ENCODE results near the gene NPTX2.

The NPTX2 gene

GRCh38 chr7:98616381-98617050, 569 bp upstream of the NPTX2 start:
- Histone ChIP-seq H3K27ac (no peak overlapping the region), H3K4me3 (peak overlapping the region in 3 of 7 experiments; percentile 9 to 27 (median 25))

- peak overlapping the region in 6 of 7 experiments; percentile 2 to 27 (median 14) for H3K4me3 ChIP-seq
Observed at GRCh38 chr7:98617960-98618418, 904 bp downstream of the NPTX2 start.

DNA sequence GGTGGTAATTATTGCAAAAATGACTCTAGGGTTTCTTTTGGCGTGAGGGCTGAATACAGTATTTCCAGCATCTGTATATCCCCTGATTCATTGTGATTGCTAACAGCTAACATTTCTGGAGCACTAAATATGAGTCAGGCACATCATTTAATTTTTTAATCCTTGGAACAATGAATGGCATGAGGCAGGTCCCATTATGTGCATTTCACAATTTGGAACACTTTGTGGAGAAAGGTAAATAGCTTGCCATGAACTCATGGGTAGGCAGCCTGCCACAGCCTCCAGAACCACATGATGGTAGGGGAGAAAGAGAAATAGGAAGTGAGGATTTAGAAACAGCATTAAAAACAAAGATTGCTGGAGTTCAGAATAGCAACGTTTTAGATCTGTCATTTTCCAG, 1.7 kb downstream of the NPTX2 start:
- Histone ChIP-seq H3K27ac (no peak overlapping the region), H3K4me3 (no peak overlapping the region)

More at GRCh38 chr7:98617960-98618418, 904 bp downstream of the NPTX2 start:
- H3K27ac ChIP-seq, result no peak overlapping the region

- Histone ChIP-seq H3K4me3 (no peak overlapping the region), H3K27ac (no peak overlapping the region)
Observed at GRCh38 chr7:98619450-98620321, 2.6 kb downstream of the NPTX2 start.

- Histone ChIP-seq H3K4me3 (no peak overlapping the region), H3K27ac (no peak overlapping the region)
Observed at GRCh38 chr7:98621573-98622482, 4.7 kb downstream of the NPTX2 start.

DNA sequence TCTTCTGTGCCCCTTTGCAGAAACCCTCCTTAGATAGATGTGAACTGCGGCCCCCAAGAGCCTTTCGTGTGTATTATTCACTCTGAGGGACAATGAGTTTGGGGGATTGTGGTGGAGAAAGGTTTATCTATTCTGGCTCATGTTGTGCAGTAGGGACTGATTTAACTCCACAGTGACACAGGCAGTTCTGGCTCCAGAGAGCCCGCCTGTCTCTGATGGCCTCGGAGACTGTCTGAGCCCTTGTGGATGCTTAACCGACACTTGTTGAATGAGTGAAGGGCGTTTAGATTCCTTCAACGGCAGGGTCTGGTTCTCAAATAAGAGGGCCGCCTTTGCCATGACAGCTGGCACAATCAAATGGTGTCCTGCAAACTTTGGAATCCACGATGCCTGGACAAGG, 5.8 kb downstream of the NPTX2 start:
- Histone ChIP-seq H3K27ac (no peak overlapping the region), H3K4me3 (no peak overlapping the region)

- H3K4me3 ChIP-seq, result no peak overlapping the region
- H3K27ac ChIP-seq, result no peak overlapping the region
Observed at GRCh38 chr7:98624846-98625420, 7.8 kb downstream of the NPTX2 start.

DNA sequence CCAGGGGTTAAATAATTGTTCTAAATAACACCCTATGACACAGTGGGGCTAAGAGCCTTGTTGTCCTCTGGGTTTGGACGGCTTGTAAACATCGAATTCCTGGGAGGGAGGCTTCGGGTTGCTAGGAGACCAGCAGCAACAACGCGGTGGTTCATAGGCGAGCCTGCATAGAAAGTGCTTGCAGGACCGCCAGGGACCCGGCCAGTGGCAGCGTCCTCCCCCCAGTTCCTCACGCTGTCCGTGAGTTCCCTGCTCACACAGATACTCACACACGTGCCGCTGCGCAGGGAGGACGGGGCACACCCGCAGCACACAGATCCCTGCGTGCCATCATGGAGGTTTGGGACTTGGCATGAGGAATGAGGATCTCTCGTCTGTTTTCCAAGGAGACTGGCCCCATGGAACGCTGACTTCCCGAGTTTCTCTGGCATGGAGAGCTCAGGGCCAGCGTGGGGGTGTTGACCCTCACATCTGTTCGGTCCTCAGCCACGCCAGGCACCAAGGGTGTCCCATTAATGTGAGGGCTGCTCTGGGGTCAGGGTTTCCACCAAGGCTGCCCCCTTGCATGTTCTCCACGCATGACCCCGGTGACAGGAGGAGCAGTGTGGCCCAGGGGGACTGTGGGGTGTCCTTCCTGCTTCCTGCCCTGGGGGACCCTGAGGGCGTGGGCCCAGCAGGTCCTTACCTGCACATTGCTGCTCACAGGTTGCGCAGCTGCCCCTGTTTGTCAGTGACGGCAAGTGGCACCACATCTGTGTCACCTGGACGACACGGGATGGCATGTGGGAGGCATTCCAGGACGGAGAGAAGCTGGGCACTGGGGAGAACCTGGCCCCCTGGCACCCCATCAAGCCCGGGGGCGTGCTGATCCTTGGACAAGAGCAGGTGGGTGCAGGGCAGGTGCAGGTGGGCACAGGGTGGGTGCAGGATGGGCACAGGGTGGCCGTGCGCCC, 9.7 kb downstream of the NPTX2 start:
- Histone ChIP-seq H3K4me3 (no peak overlapping the region), H3K27ac (no peak overlapping the region)

GRCh38 chr7:98627413-98627790, 10.3 kb downstream of the NPTX2 start:
- Histone ChIP-seq H3K4me3 (no peak overlapping the region), H3K27ac (no peak overlapping the region)

DNA sequence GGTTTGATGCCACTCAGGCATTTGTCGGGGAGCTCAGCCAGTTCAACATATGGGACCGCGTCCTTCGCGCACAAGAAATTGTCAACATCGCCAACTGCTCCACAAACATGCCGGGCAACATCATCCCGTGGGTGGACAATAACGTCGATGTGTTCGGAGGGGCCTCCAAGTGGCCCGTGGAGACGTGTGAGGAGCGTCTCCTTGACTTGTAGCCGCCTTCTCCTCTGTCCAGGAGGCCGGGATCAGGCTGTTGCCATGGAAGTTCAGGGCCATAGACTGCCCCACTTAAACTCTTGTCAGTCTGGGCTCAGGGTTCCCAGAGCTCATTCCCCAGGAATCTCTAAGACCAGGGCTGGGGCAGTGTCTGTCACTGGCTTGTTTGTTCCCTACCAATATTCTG, 11.3 kb downstream of the NPTX2 start:
- H3K27ac ChIP-seq, result no peak overlapping the region
- no peak overlapping the region for H3K4me3 ChIP-seq

DNA sequence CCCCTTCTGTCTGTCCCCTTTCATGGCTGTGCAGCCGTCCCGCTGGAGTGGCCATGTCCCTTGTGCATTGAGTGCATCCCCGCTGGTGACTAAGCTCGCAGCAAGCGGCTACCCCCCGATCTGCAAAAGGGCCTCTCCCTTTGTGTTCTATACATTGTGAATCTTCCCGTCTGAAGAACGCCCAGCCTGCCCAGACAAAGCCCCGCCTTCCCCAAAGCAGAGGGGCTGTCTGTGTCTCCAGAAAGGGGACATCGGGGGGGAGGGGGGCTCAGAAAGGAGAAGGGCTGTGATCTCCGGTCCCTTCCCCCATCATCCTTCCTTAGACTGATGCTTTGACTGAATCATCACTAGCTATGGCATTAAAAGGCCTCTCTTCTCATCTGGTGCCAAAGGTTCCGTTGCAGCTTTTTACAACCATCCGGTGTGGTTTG, 11.9 kb downstream of the NPTX2 start:
- no peak overlapping the region for H3K4me3 ChIP-seq
- no peak overlapping the region for H3K27ac ChIP-seq

- Histone ChIP-seq H3K27ac (no peak overlapping the region), H3K4me3 (no peak overlapping the region)
Observed at GRCh38 chr7:98630149-98630548, 13.1 kb downstream of the NPTX2 start.

GRCh38 chr7:98630770-98631169, 13.7 kb downstream of the NPTX2 start:
- H3K27ac ChIP-seq, result no peak overlapping the region
- H3K4me3 ChIP-seq, result no peak overlapping the region

DNA sequence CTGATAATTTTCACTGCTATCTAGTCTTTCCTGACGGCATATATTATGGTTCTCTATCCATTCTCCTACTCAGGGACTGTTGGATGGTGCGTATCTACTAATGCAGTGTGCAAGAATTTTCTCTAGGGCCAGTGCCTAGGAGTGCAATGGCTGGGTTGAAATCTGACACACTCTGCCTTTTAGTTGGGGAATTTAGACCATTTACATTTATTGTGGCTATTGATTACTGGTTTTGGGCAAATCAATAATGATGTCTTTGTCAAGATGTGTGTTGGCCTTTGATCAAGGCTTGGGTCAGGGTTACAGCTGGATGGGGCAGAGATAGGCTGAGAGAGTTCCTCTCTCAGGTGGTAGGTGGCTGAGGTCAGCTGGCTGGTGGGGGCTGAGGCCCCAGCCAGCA, 21.8 kb downstream of the NPTX2 start:
- no peak overlapping the region for H3K4me3 ChIP-seq
- no peak overlapping the region for H3K27ac ChIP-seq

GRCh38 chr7:98640375-98640774, 23.3 kb downstream of the NPTX2 start:
- H3K27ac ChIP-seq, result peak overlapping the region in 1 of 21 experiments; percentile 6

DNA sequence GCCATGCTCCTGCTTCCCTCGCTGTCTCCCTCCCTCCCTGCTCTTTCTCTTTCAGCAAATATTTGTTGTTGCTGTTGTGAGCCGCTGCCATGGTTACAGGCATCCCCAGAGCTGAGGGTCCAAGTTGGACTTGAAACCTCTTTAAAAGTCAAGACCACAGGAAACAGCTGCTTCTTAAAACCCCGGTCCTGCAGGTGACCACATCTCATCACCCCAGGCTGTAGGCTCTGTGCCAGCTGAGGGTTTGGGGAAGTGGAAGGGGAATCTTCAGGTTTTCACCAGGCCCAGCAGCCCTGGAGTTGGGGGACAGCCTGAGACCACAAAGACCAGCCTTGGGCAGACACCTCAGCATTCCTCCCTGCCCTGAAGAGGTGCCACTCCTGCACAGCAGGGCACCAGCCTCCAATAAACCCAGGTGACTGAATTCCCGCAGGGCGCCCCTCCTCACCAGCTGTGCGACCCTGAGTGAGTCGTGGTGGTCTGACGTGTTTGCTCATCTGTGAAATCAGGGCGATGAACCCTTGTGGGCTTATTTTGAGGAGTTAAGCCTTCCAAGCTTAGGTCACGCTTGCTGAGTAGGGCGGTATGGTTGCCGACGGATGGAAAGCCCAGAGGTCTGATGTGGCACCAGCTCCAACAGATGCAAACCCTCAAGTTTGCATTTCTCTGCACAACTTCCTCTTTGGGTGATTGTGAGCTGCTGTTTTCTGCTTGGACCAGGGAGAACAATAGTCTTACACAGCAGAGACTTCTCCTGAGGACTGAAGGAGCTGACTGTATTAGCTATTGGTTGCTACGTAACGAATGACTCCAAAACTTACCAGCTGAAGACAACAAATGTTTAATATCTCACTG, 24.8 kb downstream of the NPTX2 start:
- Histone ChIP-seq H3K27ac (no peak overlapping the region), H3K4me3 (no peak overlapping the region)

More at GRCh38 chr7:98640375-98640774, 23.3 kb downstream of the NPTX2 start:
- H3K4me3 ChIP-seq, result no peak overlapping the region

DNA sequence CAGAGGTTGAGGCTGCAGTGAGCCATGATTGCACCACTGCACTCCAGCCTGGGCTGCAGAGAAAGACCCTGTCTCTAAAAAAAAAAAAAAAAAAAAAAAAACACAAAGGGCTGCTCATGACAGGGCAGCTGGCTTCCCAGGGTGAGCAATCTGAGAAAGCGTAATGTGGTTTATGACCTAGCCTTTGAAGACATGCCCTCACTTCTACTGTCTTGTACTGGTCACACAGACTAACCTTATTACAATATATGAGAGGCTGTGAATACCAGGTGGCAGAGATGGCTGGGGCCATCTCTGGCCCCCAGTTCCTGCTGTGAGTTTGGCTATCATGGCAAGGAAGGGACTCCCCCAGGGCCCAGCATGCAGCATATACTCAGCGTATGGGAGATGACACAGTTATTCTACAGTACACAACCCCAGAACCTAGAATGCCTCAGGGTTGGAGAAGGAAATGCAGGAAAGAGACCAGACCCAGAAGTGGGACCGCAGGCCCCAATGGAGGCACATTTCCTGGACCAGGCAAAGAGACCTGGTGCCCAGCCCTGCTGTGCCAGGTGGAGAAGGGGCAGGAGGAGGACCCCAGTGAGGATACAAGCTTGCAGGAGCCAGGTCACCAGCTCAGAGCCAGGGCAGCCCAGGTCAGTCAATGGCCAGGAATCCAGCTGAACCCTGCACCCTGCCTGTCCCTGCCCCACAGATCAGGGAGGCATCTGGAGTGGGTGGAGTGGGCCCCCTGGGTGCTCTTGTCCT, 26.3 kb downstream of the NPTX2 start:
- no peak overlapping the region for H3K4me3 ChIP-seq
- no peak overlapping the region for H3K27ac ChIP-seq
